ENCODE measurements around the gene JMY. TPM values are rescaled to one million over a fixed set of nuclear protein-coding genes. Genes with fewer than 3 reads are reported as not detected.

JMY gene
- total and polyA plus RNA-seq, 2 donors (not counting 3 experiments of a cell fraction or from before 2014, with no cell fraction given), result 1.5 to 6.5 TPM

DNA sequence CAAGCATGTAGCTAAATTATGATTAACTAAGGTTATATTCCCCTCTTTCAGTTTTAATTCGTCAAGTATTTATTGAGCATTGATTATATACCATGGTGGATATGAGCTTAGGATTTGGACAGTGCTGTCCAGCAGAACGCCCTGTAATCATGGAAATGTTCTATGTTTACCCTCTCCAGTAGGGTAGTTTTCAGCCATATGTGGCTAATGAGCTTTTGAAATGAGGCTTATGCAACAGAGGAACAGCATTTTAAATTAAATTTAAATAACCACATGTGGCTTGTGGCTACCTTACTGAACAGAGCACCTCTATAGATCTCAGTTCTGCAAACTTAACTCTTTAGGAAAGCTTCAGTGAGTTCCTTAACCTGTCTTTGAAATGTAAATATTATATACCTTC is 59.1 kb downstream of the JMY start:
- Histone ChIP-seq H3K27me3 (ENCODE audit: control insufficient read depth in 2 of 2, insufficient read depth in 2 of 2, low read length in 2 of 2) (no peaks in the 10 kb centered on the region), H3K9ac (replicated peaks; ENCODE audit: extremely low read depth, insufficient read depth, low read length) (no peak overlapping the region), H3K27ac (ENCODE audit: insufficient read depth, low read depth, low read length) (no peak overlapping the region), H3K4me1 (ENCODE audit: control insufficient read depth, extremely low read depth, insufficient read depth, low read length) (no peaks in the 10 kb centered on the region), H3K9me3 (replicated peaks; ENCODE audit: control insufficient read depth, insufficient read depth, low read length) (no peaks in the 10 kb centered on the region), H3K36me3 (ENCODE audit: control insufficient read depth in 2 of 2, extremely low read depth in 1 of 2, insufficient read depth in 2 of 2, low read length in 2 of 2) (no peaks in the 10 kb centered on the region), H2AFZ (ENCODE audit: low read depth, low read length) (no peak overlapping the region), H3K79me2 (ENCODE audit: control insufficient read depth, insufficient read depth, low read length) (no peaks in the 10 kb centered on the region), H3K4me2 (ENCODE audit: insufficient read depth, low read length) (no peak overlapping the region), H3K4me3 (replicated peaks in 1 of 3; ENCODE audit: insufficient read depth in 1 of 3, low read depth in 1 of 3, low read length in 3 of 3) (no peak overlapping the region), H4K20me1 (replicated peaks; ENCODE audit: control insufficient read depth, extremely low read depth, insufficient read depth, low read length) (no peaks in the 10 kb centered on the region), H3K9me1 (replicated peaks; ENCODE audit: control insufficient read depth, extremely low read depth, insufficient read depth, low read length) (no peaks in the 10 kb centered on the region)
- BruUV-seq (replicated peaks), result no TSS peak
- DNase-seq (ENCODE audit: low read depth, low spot score) (no peak), FAIRE-seq (no peak)
- CTCF ChIA-PET, result interaction anchor here (0.7 to 1.8 kb wide), 4 partner anchors 13 to 632 kb away, joined by 3 read pairs; no protein-coding TSS in a partner anchor
- POLR2A ChIA-PET, result no interaction called here
- TF ChIP-seq, protein P1, sequence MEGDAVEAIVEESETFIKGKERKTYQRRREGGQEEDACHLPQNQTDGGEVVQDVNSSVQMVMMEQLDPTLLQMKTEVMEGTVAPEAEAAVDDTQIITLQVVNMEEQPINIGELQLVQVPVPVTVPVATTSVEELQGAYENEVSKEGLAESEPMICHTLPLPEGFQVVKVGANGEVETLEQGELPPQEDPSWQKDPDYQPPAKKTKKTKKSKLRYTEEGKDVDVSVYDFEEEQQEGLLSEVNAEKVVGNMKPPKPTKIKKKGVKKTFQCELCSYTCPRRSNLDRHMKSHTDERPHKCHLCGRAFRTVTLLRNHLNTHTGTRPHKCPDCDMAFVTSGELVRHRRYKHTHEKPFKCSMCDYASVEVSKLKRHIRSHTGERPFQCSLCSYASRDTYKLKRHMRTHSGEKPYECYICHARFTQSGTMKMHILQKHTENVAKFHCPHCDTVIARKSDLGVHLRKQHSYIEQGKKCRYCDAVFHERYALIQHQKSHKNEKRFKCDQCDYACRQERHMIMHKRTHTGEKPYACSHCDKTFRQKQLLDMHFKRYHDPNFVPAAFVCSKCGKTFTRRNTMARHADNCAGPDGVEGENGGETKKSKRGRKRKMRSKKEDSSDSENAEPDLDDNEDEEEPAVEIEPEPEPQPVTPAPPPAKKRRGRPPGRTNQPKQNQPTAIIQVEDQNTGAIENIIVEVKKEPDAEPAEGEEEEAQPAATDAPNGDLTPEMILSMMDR (IDR thresholded peaks at IDR 0.05; ENCODE audit: extremely low read depth in 1 of 2, insufficient read depth in 1 of 2, low read depth in 1 of 2, low read length in 2 of 2), result no peak
- dilution Hi-C loops (cut with MboI; ENCODE audit: extremely low pct_ligation_motif_present, low sequenced_read_pairs) (no loop called here), intact Hi-C loops (cut with micrococcal nuclease) (no loop called here)

DNA sequence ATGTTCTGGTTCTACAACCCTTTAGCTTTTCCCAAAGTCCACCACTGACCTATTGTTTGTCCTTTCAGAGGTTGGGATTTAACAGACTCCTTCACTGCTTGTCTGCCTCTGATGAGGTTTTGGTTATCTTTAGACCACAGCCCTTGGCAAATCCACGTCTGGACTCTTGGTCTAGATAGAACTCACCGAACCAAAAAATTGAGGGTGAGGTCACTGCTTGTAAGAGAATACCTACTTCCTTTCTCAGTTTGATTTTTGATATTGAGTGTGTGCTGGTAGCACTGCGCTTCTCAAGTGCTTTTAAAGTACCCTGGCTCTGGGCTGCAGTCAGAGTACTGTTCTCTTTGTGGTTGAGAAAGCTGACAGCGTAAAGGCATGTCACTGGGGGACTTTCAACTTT is 61.7 kb downstream of the JMY start:
- peaks cover 5% of the 10 kb centered on the region for H3K4me1 ChIP-seq (ENCODE audit: control insufficient read depth, extremely low read depth, insufficient read depth, low read length)
- no peak for DNase-seq (ENCODE audit: low read depth, low spot score)
- FAIRE-seq, result no peak
- no peak overlapping the region for H2AFZ ChIP-seq (ENCODE audit: low read depth, low read length)
- BruUV-seq (replicated peaks), result no TSS peak
- H3K4me3 ChIP-seq (replicated peaks in 1 of 3; ENCODE audit: insufficient read depth in 1 of 3, low read depth in 1 of 3, low read length in 3 of 3), result no peak overlapping the region
- H3K79me2 ChIP-seq (ENCODE audit: control insufficient read depth, insufficient read depth, low read length), result no peaks in the 10 kb centered on the region
- no peak for TF ChIP-seq MYC (IDR thresholded peaks at IDR 0.05; ENCODE audit: low read depth, low read length)
- TF ChIP-seq POLR2AphosphoS5 (IDR thresholded peaks at IDR 0.05; ENCODE audit: insufficient read depth, low read depth, low read length), result no peak
- TF ChIP-seq POLR2A (IDR thresholded peaks at IDR 0.05; ENCODE audit: low read depth, low read length), result no peak
- no peak for TF ChIP-seq EZH2 (IDR thresholded peaks at IDR 0.05; ENCODE audit: borderline replicate concordance, low read depth, low read length, severe bottlenecking)
- no peak for TF ChIP-seq GATA2 (IDR thresholded peaks at IDR 0.05; ENCODE audit: insufficient read depth, insufficient read length, low read depth, low read length)
- TF ChIP-seq, protein P2, sequence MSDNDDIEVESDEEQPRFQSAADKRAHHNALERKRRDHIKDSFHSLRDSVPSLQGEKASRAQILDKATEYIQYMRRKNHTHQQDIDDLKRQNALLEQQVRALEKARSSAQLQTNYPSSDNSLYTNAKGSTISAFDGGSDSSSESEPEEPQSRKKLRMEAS (IDR thresholded peaks at IDR 0.05; ENCODE audit: insufficient read depth, insufficient read length), result no peak
- TF ChIP-seq JUN (IDR thresholded peaks at IDR 0.05; ENCODE audit: borderline replicate concordance, insufficient read depth, insufficient read length, low read depth), result no peak
- TF ChIP-seq, protein P1 (IDR thresholded peaks at IDR 0.05; ENCODE audit: extremely low read depth in 1 of 2, insufficient read depth in 1 of 2, low read depth in 1 of 2, low read length in 2 of 2), result no peak
- TF ChIP-seq FOS (IDR thresholded peaks at IDR 0.05; ENCODE audit: borderline replicate concordance, insufficient read depth, low read length), result no peak
- H3K9ac ChIP-seq (replicated peaks; ENCODE audit: extremely low read depth, insufficient read depth, low read length), result no peak overlapping the region
- H3K9me3 ChIP-seq (replicated peaks; ENCODE audit: control insufficient read depth, insufficient read depth, low read length), result no peaks in the 10 kb centered on the region
- no peak overlapping the region for H3K4me2 ChIP-seq (ENCODE audit: insufficient read depth, low read length)
- dilution Hi-C loops (cut with MboI; ENCODE audit: extremely low pct_ligation_motif_present, low sequenced_read_pairs), result no loop called here
- no peaks in the 10 kb centered on the region for H3K9me1 ChIP-seq (replicated peaks; ENCODE audit: control insufficient read depth, extremely low read depth, insufficient read depth, low read length)
- no peak overlapping the region for H3K27ac ChIP-seq (ENCODE audit: insufficient read depth, low read depth, low read length)
- intact Hi-C loops (cut with micrococcal nuclease), result no loop called here
- no peaks in the 10 kb centered on the region for H4K20me1 ChIP-seq (replicated peaks; ENCODE audit: control insufficient read depth, extremely low read depth, insufficient read depth, low read length)
- CTCF ChIA-PET, result no interaction called here
- H3K36me3 ChIP-seq (ENCODE audit: control insufficient read depth in 2 of 2, extremely low read depth in 1 of 2, insufficient read depth in 2 of 2, low read length in 2 of 2), result no peaks in the 10 kb centered on the region
- POLR2A ChIA-PET, result no interaction called here
- H3K27me3 ChIP-seq (ENCODE audit: control insufficient read depth in 2 of 2, insufficient read depth in 2 of 2, low read length in 2 of 2), result no peaks in the 10 kb centered on the region
